HG02840 (cell line): ENCODE measurements around the gene CAP1.
"Not testable (repeated sequence)": the region's sequence is repeated elsewhere in the genome, so short reads cannot be mapped to it uniquely, and the experiment has no call there.

ENCODE experiments used
- ATAC-seq: cut with Tn5 transposase; IDR thresholded peaks from one replicate; pipeline ENCODE4 v1.9.1; 2021; ENCODE audit warnings: mild to moderate bottlenecking, moderate library complexity, moderate number of reproducible peaks; ENCODE audit not compliant: unreplicated experiment, low FRiP score

Gene CAP1

GRCh38 chr1:40040511-40041465 lies at the start of gene CAP1:
CAP1 (plus strand) TSS chr1:40040729; CDS start chr1:40059347, 18,618 bp downstream.
- peak; percentile 78 for ATAC-seq

- ATAC-seq = no peak
Measured at GRCh38 chr1:39992234-39992633, 48.3 kb upstream of the CAP1 start.

DNA sequence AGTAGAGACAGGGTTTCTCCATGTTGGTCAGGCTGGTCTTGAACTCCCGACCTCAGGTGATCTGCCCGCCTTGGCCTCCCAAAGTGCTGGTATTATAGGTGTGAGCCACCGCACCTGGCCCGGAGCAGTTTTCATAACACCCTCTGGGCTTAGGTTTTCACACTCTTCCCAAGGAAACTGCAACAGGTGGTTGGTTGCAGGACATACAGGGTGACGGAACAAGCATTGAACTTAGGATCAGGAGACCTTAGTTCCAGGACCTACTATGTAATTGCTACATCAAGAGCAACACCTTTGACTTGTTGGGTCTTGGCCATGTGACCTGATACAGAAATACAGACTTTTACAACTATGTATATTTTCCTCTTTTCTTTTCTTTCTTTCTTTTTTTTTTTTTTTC lies 47.6 kb upstream of the CAP1 start:
- ATAC-seq = no peak

GRCh38 chr1:39995973-39996393 lies 44.5 kb upstream of the CAP1 start:
- ATAC-seq = no peak

GRCh38 chr1:39996396-39997004 lies 44.0 kb upstream of the CAP1 start:
- ATAC-seq = no peak

- ATAC-seq = no peak
Measured at GRCh38 chr1:40001456-40001855, 39.1 kb upstream of the CAP1 start.

- no peak for ATAC-seq
Measured at GRCh38 chr1:40003156-40004093, 37.1 kb upstream of the CAP1 start.

DNA sequence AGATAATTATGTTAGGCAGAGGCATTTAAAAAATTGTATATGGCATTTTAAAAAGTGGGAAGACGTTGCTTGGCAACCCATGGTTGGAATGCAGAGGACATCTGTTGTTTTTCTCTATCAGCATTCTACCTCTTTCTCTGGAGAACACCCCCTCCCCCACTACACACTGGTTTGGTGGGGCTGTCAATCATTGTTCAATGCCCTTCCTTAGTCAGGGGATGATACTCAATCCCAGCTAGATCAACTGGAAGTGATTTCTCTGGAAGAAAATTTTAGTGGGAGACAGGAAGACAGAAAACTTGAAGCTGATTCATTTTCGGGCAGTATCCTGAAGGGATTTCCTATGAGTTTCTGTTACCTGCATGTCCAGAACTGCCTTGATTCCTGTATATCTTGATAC lies 35.7 kb upstream of the CAP1 start:
- ATAC-seq = no peak

GRCh38 chr1:40007481-40008034 lies 33.0 kb upstream of the CAP1 start:
- not testable (repeated sequence) for ATAC-seq

DNA sequence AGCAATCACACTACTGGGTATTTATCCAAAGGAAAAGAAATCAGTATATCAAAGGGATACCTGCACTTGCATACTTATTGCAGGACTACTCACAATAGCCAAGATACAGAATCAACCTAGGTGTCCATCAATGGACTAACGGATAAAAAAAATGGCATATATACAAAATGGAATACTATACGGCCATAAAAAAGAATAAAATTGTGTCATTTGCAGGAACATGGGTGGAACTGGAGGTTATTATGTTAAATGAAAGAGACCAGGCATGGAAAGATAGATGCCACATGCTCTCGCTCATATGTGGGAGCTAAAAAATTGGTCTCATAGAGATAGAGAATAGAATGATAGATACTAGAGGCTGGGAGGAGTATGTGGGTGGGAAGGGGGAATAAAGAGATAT lies 29.3 kb upstream of the CAP1 start:
- no peak for ATAC-seq

DNA sequence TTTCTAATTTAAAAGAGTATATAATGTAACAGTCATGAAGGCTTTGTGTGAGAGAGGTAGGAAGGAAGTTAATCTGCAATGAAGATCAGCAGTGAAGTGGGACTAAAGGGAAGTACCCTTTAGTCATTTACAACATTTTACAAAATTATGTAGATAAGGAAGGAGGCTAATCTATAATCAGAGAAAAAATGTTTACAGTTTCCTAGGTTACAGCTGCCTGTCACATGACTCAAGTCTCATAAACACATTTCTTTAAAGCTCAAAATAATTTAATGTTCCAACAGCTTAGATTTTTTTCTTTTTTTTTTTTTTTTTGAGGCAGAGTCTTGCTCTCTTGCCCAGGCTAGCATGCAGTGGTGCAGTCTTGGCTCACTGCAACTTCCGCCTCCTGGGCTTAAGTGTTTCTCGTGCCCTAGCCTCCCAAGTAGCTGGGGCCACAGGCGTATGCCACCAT lies 26.2 kb upstream of the CAP1 start:
- ATAC-seq = no peak

- no peak for ATAC-seq
Measured at GRCh38 chr1:40014812-40015594, 25.5 kb upstream of the CAP1 start.

DNA sequence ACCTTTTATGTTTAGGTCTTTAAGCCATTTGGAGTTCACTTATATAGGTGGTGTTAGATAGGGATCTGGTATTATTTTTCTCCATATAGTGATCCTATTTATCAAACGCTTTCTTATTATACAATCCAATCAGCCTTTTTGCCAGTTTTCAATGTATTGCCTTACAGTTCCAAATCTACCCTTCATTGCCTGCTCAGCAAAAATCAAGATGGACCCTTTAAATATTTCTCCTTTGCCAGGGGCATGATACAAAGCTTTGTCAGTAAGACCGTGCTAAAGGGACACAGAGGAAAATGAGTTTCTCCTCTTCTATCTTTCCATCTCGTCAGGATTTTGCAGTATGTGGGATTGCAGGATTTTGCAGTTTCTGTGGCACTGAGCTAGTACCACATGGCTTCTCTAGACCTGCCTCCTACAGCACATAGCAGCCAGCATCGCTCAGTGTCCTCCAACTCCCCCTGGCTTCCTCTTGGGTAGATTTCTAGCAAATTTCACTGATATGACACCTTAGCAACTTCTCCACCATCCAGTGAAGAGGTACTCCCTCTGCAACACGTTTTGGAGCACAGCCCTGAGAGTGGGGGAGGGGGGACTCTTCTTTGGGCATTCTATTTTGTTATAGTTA lies 22.5 kb upstream of the CAP1 start:
- ATAC-seq = no peak

DNA sequence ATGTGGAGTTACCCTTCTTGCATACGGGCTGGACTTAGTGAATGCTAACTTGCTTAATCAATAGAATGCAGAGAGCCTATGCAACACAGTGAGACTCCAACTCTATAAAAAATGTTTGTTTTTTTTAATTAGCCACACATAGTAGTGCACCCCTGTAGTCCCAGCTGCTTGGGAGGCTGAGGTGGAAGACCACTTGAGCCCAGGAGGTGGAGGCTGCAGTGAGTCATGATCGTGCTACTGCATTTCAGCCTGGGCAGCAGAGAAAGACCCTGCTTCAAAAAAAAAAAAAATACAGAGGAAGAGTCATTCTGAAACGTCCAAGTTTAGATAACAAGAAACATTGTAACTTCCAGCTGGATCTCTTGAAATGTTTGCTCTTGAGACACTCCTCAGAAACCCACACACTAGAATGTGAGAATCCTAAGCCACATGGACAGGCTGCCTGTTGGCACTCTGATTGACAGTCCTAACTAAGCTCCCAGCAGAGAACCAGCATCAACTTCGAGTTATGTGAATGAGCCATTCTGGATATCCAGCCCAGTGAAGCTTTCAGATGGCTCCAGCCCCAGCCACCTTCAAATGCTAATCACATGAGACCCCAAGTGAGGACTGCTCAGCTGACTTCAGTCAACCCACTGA lies 20.0 kb upstream of the CAP1 start:
- ATAC-seq = no peak

DNA sequence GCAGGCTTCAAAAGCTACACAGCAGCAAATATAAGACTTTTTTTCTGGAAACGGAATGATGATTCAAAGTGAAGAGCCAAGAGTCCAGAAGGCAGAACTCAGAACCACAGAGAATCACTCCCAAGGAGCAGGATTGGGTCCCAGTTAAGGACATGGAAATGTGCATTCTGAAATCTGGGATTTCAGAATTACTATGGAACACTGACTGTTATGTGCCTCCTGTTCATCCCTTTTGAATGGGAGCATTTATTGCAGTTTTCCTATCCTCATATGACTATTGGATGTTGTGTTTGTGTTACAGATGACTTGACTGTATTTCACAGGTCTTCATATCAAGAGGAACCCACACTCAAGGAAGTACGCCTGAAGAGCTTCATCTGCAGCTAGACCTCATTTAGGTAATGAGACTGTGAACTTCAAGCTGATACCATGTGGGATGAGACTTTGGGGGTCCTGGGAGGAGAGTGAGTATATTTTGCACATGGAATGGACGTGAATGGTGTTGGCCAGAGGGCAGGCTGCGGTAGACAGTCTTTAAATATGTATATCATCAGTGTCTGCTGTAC lies 17.1 kb upstream of the CAP1 start:
- no peak for ATAC-seq

DNA sequence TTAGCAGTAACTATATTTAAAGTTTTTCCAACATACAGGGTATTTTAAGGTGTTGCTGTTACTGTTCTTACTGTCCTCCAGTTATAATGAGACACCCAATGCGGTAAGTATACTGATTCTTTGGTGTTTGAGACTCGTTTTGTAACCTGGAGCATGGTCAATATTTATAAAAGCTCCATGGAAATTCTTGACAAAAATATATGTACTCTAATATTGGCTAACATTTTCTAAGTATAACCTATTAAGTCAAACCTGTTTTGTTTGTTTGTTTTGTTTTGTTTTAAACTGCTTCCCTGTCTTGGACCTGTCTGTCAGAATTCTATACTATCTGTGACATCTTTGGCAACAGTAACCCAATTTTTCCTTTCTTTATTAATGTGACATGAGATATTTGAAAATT lies 15.9 kb upstream of the CAP1 start:
- no peak for ATAC-seq

DNA sequence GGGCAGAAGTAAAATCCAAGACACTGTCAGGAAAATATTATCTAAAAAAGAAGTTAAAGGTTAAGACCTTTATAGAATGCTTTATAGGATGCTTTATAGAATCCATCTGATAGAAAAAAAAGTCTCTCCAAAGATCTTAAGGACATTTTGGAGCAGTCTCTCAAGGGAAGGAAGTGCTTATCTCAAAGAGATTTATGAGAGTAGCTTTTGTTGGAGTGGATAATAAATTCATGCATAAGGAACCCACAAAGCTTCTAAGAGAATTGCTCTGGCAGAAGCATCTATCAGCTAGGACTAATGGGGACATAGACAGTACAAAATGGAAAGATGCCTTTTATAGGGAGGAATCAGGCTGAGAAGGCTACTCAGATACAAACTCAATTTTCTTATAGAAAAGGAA lies 12.9 kb upstream of the CAP1 start:
- no peak for ATAC-seq

DNA sequence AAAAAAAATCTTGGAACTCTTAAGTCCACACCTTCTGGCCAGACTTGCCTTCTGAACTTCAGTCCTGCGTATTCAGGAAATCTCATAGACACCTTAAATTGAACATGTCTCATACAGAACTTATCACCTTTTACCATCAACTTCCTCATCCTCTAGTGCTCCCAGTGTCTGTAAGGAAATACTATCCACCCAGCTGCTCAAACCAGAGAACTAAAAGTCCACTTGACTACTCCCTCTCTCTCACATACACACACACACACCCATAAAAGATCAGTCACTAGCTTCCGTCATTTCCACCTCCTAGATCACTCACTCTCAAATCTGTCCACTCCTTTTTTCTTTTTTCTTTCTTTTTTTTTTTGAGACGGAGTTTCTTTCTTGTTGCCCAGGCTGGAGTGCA lies 10.9 kb upstream of the CAP1 start:
- ATAC-seq = no peak
